ENCODE results near the gene KIF5C. TPM values are rescaled to one million over a fixed set of nuclear protein-coding genes. Genes with fewer than 3 reads are reported as not detected.

Gene KIF5C
- total and polyA plus RNA-seq, 2 experiments from 2014 or later = 0.11 to 0.19 TPM

GRCh38 chr2:149031396-149031795 is 156.4 kb downstream of the KIF5C start:
- 94 to 98% methylated on average over 4 of the region's 4 CpGs for WGBS, 2 experiments (ENCODE audit: low coverage in 1 of 2, low lambda C conversion rate in 2 of 2, missing lambda C conversion rate in 2 of 2)
- no peak overlapping the region for H3K27ac ChIP-seq
- H3K9me3 ChIP-seq (ENCODE audit: low read depth) = no peaks in the 10 kb centered on the region
- H3K9me2 ChIP-seq (ENCODE audit: insufficient read depth) = no peaks in the 10 kb centered on the region
- no peaks in the 10 kb centered on the region for H3K36me3 ChIP-seq (ENCODE audit: low read depth)
- TF ChIP-seq EZH2 (IDR thresholded peaks at IDR 0.05; ENCODE audit: insufficient read depth, poor library complexity, severe bottlenecking) = no peak
- TF ChIP-seq EZH2phosphoT487 (IDR thresholded peaks at IDR 0.05; ENCODE audit: insufficient read depth, low read depth) = no peak
- in situ Hi-C loops (cut with MboI) = loop anchor here (10.0 kb wide), 1 partner anchor 283 kb away; no protein-coding TSS in a partner anchor
- DNase-seq = no peak
- H3K27me3 ChIP-seq (replicated peaks; ENCODE audit: insufficient read depth) = peaks cover 24% of the 10 kb centered on the region; the same call in 1 of the 2 replicates
- H3K4me3 ChIP-seq = no peak overlapping the region
- no peak overlapping the region for H3K4me2 ChIP-seq (ENCODE audit: unreplicated experiment)
- no peaks in the 10 kb centered on the region for H4K20me1 ChIP-seq (ENCODE audit: insufficient read depth)
- H2AFZ ChIP-seq = no peak overlapping the region
- no peaks in the 10 kb centered on the region for H3F3A ChIP-seq (ENCODE audit: insufficient read depth)
- H3K79me2 ChIP-seq (ENCODE audit: insufficient read depth) = no peaks in the 10 kb centered on the region
- no peak overlapping the region for H3K9ac ChIP-seq
- H3K4me1 ChIP-seq (ENCODE audit: insufficient read depth) = no peaks in the 10 kb centered on the region

- Histone ChIP-seq H3K27me3 (replicated peaks; ENCODE audit: insufficient read depth) (peaks cover 29% of the 10 kb centered on the region), H2AFZ (no peak overlapping the region), H3K9ac (no peak overlapping the region), H3K27ac (no peak overlapping the region), H3K79me2 (ENCODE audit: insufficient read depth) (no peaks in the 10 kb centered on the region), H3K4me3 (no peak overlapping the region), H3K4me1 (ENCODE audit: insufficient read depth) (0 out of 2 replicates have a peak, but pooled peaks cover 3% of the 10 kb centered on the region), H4K20me1 (ENCODE audit: insufficient read depth) (no peaks in the 10 kb centered on the region), H3K4me2 (ENCODE audit: unreplicated experiment) (no peak overlapping the region), H3K9me2 (ENCODE audit: insufficient read depth) (no peaks in the 10 kb centered on the region), H3K9me3 (ENCODE audit: low read depth) (no peaks in the 10 kb centered on the region), H3F3A (ENCODE audit: insufficient read depth) (no peaks in the 10 kb centered on the region), H3K36me3 (ENCODE audit: low read depth) (no peaks in the 10 kb centered on the region)
- 84 to 92% methylated on average over 5 to 8 of the region's 8 CpGs for WGBS, 2 experiments (ENCODE audit: low coverage in 1 of 2, low lambda C conversion rate in 2 of 2, missing lambda C conversion rate in 2 of 2)
- in situ Hi-C loops (cut with MboI) = loop anchor here (10.0 kb wide), 1 partner anchor 281 kb away; no protein-coding TSS in a partner anchor
- TF ChIP-seq EZH2phosphoT487 (IDR thresholded peaks at IDR 0.05; ENCODE audit: insufficient read depth, low read depth) = no peak
- TF ChIP-seq EZH2 (IDR thresholded peaks at IDR 0.05; ENCODE audit: insufficient read depth, poor library complexity, severe bottlenecking) = no peak
- no peak for DNase-seq
Measured at GRCh38 chr2:149033716-149034115, 158.7 kb downstream of the KIF5C start.

DNA sequence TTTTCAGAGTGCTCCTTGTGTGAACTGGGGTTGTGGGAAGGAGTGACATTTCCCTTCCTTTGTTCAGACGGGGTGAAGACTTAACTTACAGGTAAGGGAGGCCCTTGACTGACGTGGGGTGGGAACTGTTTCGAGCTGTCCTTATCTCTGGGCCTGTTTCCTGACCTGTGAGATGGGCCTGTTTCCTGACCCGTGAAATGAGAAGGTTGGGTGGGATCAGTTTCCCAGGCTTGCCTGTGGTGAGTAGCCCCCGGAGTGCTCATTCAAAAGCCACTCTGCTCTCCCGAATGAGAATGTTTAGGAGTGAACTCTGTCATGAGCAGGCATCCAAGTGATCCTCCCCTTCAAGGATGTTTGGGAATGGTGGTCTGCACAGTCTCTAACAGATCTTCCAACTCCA is 159.4 kb downstream of the KIF5C start:
- Histone ChIP-seq H3K36me3 (ENCODE audit: low read depth) (no peaks in the 10 kb centered on the region), H2AFZ (no peak overlapping the region), H3K9me3 (ENCODE audit: low read depth) (no peaks in the 10 kb centered on the region), H3K4me1 (ENCODE audit: insufficient read depth) (0 out of 2 replicates have a peak, but pooled peaks cover 3% of the 10 kb centered on the region), H4K20me1 (ENCODE audit: insufficient read depth) (no peaks in the 10 kb centered on the region), H3K9ac (no peak overlapping the region), H3K27me3 (replicated peaks; ENCODE audit: insufficient read depth) (peaks cover 22% of the 10 kb centered on the region), H3K4me3 (no peak overlapping the region), H3K79me2 (ENCODE audit: insufficient read depth) (no peaks in the 10 kb centered on the region), H3F3A (ENCODE audit: insufficient read depth) (no peaks in the 10 kb centered on the region), H3K27ac (no peak overlapping the region), H3K4me2 (ENCODE audit: unreplicated experiment) (no peak overlapping the region), H3K9me2 (ENCODE audit: insufficient read depth) (no peaks in the 10 kb centered on the region)
- TF ChIP-seq EZH2 (IDR thresholded peaks at IDR 0.05; ENCODE audit: insufficient read depth, poor library complexity, severe bottlenecking) (no peak), EZH2phosphoT487 (IDR thresholded peaks at IDR 0.05; ENCODE audit: insufficient read depth, low read depth) (no peak)
- 82 to 90% methylated on average over 6 of the region's 6 CpGs for WGBS, 2 experiments (ENCODE audit: low coverage in 1 of 2, low lambda C conversion rate in 2 of 2, missing lambda C conversion rate in 2 of 2)
- in situ Hi-C loops (cut with MboI) = loop anchor here (10.0 kb wide), 1 partner anchor 280 kb away; no protein-coding TSS in a partner anchor
- DNase-seq = no peak

DNA sequence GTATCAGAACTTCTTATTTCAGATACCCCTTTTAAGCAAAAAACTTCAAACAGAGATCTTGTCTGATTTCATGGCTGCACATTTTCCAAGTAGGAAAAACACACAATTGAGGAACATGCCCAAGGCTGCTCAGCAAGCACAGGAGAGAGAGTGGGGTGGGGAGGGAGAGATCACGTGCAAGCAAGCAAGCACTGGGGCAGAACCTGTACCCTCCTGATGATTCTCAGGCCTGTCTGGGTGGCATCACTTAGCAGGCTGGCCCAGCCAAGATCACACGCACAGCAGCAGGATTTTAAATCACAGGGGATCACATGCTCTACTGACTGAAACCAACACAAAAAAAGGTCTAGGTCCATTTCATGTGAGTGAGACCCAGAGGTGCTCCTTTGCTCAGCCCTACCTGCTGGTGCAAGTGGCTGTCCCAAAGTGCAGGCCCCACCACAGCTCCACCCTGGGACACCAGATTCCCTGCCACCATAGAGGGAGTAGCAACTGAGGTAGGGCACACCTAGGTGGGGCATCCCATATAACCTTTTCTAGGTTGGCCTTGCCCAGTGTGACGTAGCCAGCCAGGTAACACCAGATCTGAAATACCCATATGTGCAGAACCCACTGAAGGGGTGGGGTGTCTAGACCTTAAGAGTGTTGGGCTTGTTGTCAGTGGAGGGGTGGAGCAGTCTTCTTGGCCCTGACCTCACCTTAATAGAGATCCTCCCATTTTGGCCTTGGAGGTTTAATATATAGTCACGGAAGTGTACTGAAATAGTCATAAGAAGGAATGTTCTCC is 161.7 kb downstream of the KIF5C start:
- Histone ChIP-seq H3K9me3 (ENCODE audit: low read depth) (no peaks in the 10 kb centered on the region), H3K27me3 (replicated peaks; ENCODE audit: insufficient read depth) (peaks cover 15% of the 10 kb centered on the region), H3K79me2 (ENCODE audit: insufficient read depth) (no peaks in the 10 kb centered on the region), H3K27ac (no peak overlapping the region), H2AFZ (no peak overlapping the region), H3K9ac (no peak overlapping the region), H4K20me1 (ENCODE audit: insufficient read depth) (no peaks in the 10 kb centered on the region), H3K9me2 (ENCODE audit: insufficient read depth) (no peaks in the 10 kb centered on the region), H3K4me3 (no peak overlapping the region), H3K36me3 (ENCODE audit: low read depth) (no peaks in the 10 kb centered on the region), H3K4me1 (ENCODE audit: insufficient read depth) (0 out of 2 replicates have a peak, but pooled peaks cover 3% of the 10 kb centered on the region), H3K4me2 (ENCODE audit: unreplicated experiment) (no peak overlapping the region), H3F3A (ENCODE audit: insufficient read depth) (no peaks in the 10 kb centered on the region)
- no peak for DNase-seq
- 79 to 86% methylated on average over 4 of the region's 4 CpGs for WGBS, 2 experiments (ENCODE audit: low coverage in 1 of 2, low lambda C conversion rate in 2 of 2, missing lambda C conversion rate in 2 of 2)
- in situ Hi-C loops (cut with MboI) = loop anchor here (10.0 kb wide), 1 partner anchor 278 kb away; no protein-coding TSS in a partner anchor
- TF ChIP-seq EZH2 (IDR thresholded peaks at IDR 0.05; ENCODE audit: insufficient read depth, poor library complexity, severe bottlenecking) (no peak), EZH2phosphoT487 (IDR thresholded peaks at IDR 0.05; ENCODE audit: insufficient read depth, low read depth) (no peak)

Measured in GM23248 (cell line).